IPS DF 19.7 (cell line): ENCODE results near the gene SLC47A2.

Source experiments
- DNase-seq: peaks from one replicate; pipeline ENCODE4 v3.0.0-alpha.2; 2013; ENCODE audit warnings: low read depth, low spot score

The SLC47A2 gene

GRCh38 chr17:19747829-19748806, 31.7 kb upstream of the SLC47A2 start, which contains the start of gene ALDH3A1:
ALDH3A1 (minus strand) TSS chr17:19748298; CDS start chr17:19745129, 3,169 bp downstream.
- no peak for DNase-seq

GRCh38 chr17:19747159-19747719, 30.9 kb upstream of the SLC47A2 start:
- no peak for DNase-seq

GRCh38 chr17:19746517-19746916, 30.1 kb upstream of the SLC47A2 start:
- no peak for DNase-seq

- DNase-seq = peak; percentile 52
Observed at GRCh38 chr17:19744922-19745757, 28.8 kb upstream of the SLC47A2 start.

- no peak for DNase-seq
Observed at GRCh38 chr17:19744492-19744891, 28.1 kb upstream of the SLC47A2 start.

GRCh38 chr17:19743101-19744100, 27.0 kb upstream of the SLC47A2 start:
- DNase-seq = no peak

- no peak for DNase-seq
Observed at GRCh38 chr17:19742495-19742894, 26.1 kb upstream of the SLC47A2 start.

GRCh38 chr17:19741832-19742457, 25.6 kb upstream of the SLC47A2 start:
- no peak for DNase-seq

- DNase-seq = no peak
Observed at GRCh38 chr17:19740933-19741332, 24.5 kb upstream of the SLC47A2 start.

GRCh38 chr17:19739241-19740201, 23.1 kb upstream of the SLC47A2 start:
- DNase-seq = no peak

- DNase-seq = no peak
Observed at GRCh38 chr17:19738757-19739156, 22.4 kb upstream of the SLC47A2 start.

- DNase-seq = no peak
Observed at GRCh38 chr17:19738073-19738449, 21.7 kb upstream of the SLC47A2 start.

- no peak for DNase-seq
Observed at GRCh38 chr17:19737305-19738072, 21.1 kb upstream of the SLC47A2 start.

- DNase-seq = no peak
Observed at GRCh38 chr17:19736071-19736470, 19.7 kb upstream of the SLC47A2 start.

- DNase-seq = no peak
Observed at GRCh38 chr17:19733953-19734526, 17.7 kb upstream of the SLC47A2 start.

- no peak for DNase-seq
Observed at GRCh38 chr17:19731626-19732025, 15.2 kb upstream of the SLC47A2 start.

GRCh38 chr17:19730843-19731242, 14.5 kb upstream of the SLC47A2 start:
- DNase-seq = no peak

- no peak for DNase-seq
Observed at GRCh38 chr17:19729900-19730299, 13.5 kb upstream of the SLC47A2 start.
